HG02642 (cell line): Measurements from ENCODE around the gene PLCB3.

Experiments used
- ATAC-seq: cut with Tn5 transposase; IDR thresholded peaks from one replicate; pipeline ENCODE4 v1.9.1; 2021; ENCODE audit warnings: mild to moderate bottlenecking; ENCODE audit not compliant: unreplicated experiment, poor library complexity

The PLCB3 gene

GRCh38 chr11:64234647-64235379 lies 16.5 kb upstream of the PLCB3 start:
- peak; percentile 35 for ATAC-seq

GRCh38 chr11:64235437-64236161 lies 15.7 kb upstream of the PLCB3 start:
- ATAC-seq, result no peak

GRCh38 chr11:64237484-64237951 lies 13.8 kb upstream of the PLCB3 start:
- no peak for ATAC-seq

- no peak for ATAC-seq
These were observed 13.3 kb upstream of the PLCB3 start for GRCh38 chr11:64238076-64238475.

- no peak for ATAC-seq
These were observed 12.3 kb upstream of the PLCB3 start for GRCh38 chr11:64238999-64239398.

- ATAC-seq, result no peak
These were observed 11.5 kb upstream of the PLCB3 start for GRCh38 chr11:64239662-64240434.

GRCh38 chr11:64240435-64241240 lies 10.7 kb upstream of the PLCB3 start, which contains the start of gene FKBP2:
Gene FKBP2 (plus strand): TSS chr11:64241095. CDS start chr11:64242388, 1,293 bp downstream.
- ATAC-seq, result peak; percentile 56

GRCh38 chr11:64241241-64241490 lies 10.2 kb upstream of the PLCB3 start:
- peak; percentile 73 for ATAC-seq

GRCh38 chr11:64241491-64242374 lies 9.6 kb upstream of the PLCB3 start:
- peak; percentile 11 for ATAC-seq

- ATAC-seq, result no peak
These were observed 8.0 kb upstream of the PLCB3 start for GRCh38 chr11:64243236-64243854.

GRCh38 chr11:64244107-64244506 lies 7.2 kb upstream of the PLCB3 start:
- ATAC-seq, result no peak

- no peak for ATAC-seq
These were observed 6.4 kb upstream of the PLCB3 start for GRCh38 chr11:64244966-64245365.

GRCh38 chr11:64245401-64245796 lies 5.9 kb upstream of the PLCB3 start:
- ATAC-seq, result no peak

GRCh38 chr11:64245797-64246620 lies 5.3 kb upstream of the PLCB3 start:
- no peak for ATAC-seq

GRCh38 chr11:64246621-64246870 lies 4.8 kb upstream of the PLCB3 start:
- peak; percentile 10 for ATAC-seq

GRCh38 chr11:64246871-64247728 lies 4.2 kb upstream of the PLCB3 start, which contains the start of gene PPP1R14B:
Gene PPP1R14B (minus strand): TSS chr11:64246943. CDS start chr11:64246673, 270 bp downstream.
- peak; percentile 37 for ATAC-seq
